Upper lobe of left lung (tissue), 4 donors: Measurements from ENCODE around the gene CFAP299.

Source experiments
- CTCF ChIP-seq, 6 experiments: fragments of 450-650 bp in 4 of 6; fragments of 200-600 bp in 2 of 6; sonication (generic) in 2 of 6; IDR thresholded peaks; one replicate each; pipeline ENCODE4 v1.5.1; 2016 to 2019; ENCODE audit warnings: antibody characterized with exemption in 6 of 6
- EP300 ChIP-seq, 4 donors: sonication (generic); formaldehyde crosslinking; IDR thresholded peaks; one replicate each; pipeline ENCODE4 v1.5.1; 2017; ENCODE audit warnings: antibody characterized with exemption in 4 of 4, control low read depth in 2 of 4
- POLR2A ChIP-seq, 4 donors: fragments of 450-650 bp; IDR thresholded peaks; one replicate each; pipeline ENCODE4 v1.5.1; 2016 to 2017; ENCODE audit warnings: antibody characterized with exemption in 4 of 4, mild to moderate bottlenecking in 2 of 4
- POLR2AphosphoS5 ChIP-seq, 2 donors: sonication (generic); formaldehyde crosslinking; IDR thresholded peaks; one replicate each; pipeline ENCODE4 v1.5.1; 2017; ENCODE audit warnings: antibody characterized with exemption in 2 of 2

GRCh38 chr4:80521438-80521837 is 185.9 kb downstream of the CFAP299 start:
- TF ChIP-seq CTCF (IDR thresholded peaks at IDR 0.05) (no peak), POLR2AphosphoS5 (IDR thresholded peaks at IDR 0.05) (no peak), EP300 (IDR thresholded peaks at IDR 0.05) (no peak), POLR2A (IDR thresholded peaks at IDR 0.05) (no peak)
